GM23338 (cell line): ENCODE results near the gene DHRSX. TPM values are rescaled to one million over a fixed set of nuclear protein-coding genes. Genes with fewer than 3 reads are reported as not detected.

Experiments
- ATAC-seq: fragments of 200-7000 bp; cut with Tn5 transposase; 3 replicates; pipeline ENCODE4 v1.9.1; 2020
- DNase-seq: peaks from one replicate; pipeline ENCODE4 v3.0.0-alpha.2; 2015; ENCODE audit warnings: low spot score
- H2AFZ ChIP-seq: fragments of 200-600 bp; sonication (generic); 2 replicates; pipeline ENCODE4 v1.8.0; 2016; ENCODE audit warnings: antibody characterized with exemption, mild to moderate bottlenecking, moderate library complexity
- H3F3A ChIP-seq: fragments of 200-600 bp; sonication (generic); replicated peaks from 2 replicates; pipeline ENCODE4 v1.8.0; 2017; ENCODE audit warnings: antibody characterized with exemption, mixed run types, low read depth
- H3K27ac ChIP-seq: fragments of 200-600 bp; sonication (generic); 2 replicates; pipeline ENCODE4 v1.6.1; 2016; ENCODE audit warnings: low read depth
- H3K27me3 ChIP-seq: fragments of 200-600 bp; sonication (generic); 2 replicates; pipeline ENCODE4 v1.8.0; 2016; ENCODE audit warnings: mild to moderate bottlenecking, mixed run types, moderate library complexity; ENCODE audit not compliant: insufficient read depth
- H3K36me3 ChIP-seq: fragments of 200-600 bp; sonication (generic); 2 replicates; pipeline ENCODE4 v1.8.0; 2016; ENCODE audit warnings: mild to moderate bottlenecking; ENCODE audit not compliant: insufficient read depth
- H3K4me1 ChIP-seq: fragments of 200-600 bp; sonication (generic); 2 replicates; pipeline ENCODE4 v1.8.0; 2016; ENCODE audit warnings: mild to moderate bottlenecking, moderate library complexity; ENCODE audit not compliant: insufficient read depth
- H3K4me2 ChIP-seq: fragments of 200-600 bp; sonication (generic); 2 replicates; pipeline ENCODE4 v1.7.1; 2017; ENCODE audit warnings: mixed run types
- H3K4me3 ChIP-seq: fragments of 200-600 bp; sonication (generic); 2 replicates; pipeline ENCODE4 v1.6.1; 2016; ENCODE audit warnings: mixed run types
- H3K79me2 ChIP-seq: fragments of 200-600 bp; sonication (generic); replicated peaks from 2 replicates; pipeline ENCODE4 v1.8.0; 2017; ENCODE audit warnings: mild to moderate bottlenecking; ENCODE audit not compliant: insufficient read depth
- H3K9me2 ChIP-seq: fragments of 200-600 bp; sonication (generic); 2 replicates; pipeline ENCODE4 v1.8.0; 2017; ENCODE audit not compliant: insufficient read depth
- H4K20me1 ChIP-seq: fragments of 200-600 bp; sonication (generic); replicated peaks from 2 replicates; pipeline ENCODE4 v1.8.0; 2017; ENCODE audit warnings: mild to moderate bottlenecking; ENCODE audit not compliant: insufficient read depth
- H3K27ac Mint-ChIP-seq: 2 replicates; pipeline ENCODE4 v1.8.0; 2020; ENCODE audit warnings: inconsistent platforms, mild to moderate bottlenecking, moderate library complexity, mixed read lengths
- H3K27me3 Mint-ChIP-seq: 3 replicates; pipeline ENCODE4 v1.8.0; 2022; ENCODE audit warnings: low read depth, mild to moderate bottlenecking, moderate library complexity, mixed read lengths, inconsistent platforms; ENCODE audit not compliant: insufficient read depth, poor library complexity
- H3K36me3 Mint-ChIP-seq: 3 replicates; pipeline ENCODE4 v1.8.0; 2021; ENCODE audit warnings: low read depth, mild to moderate bottlenecking, inconsistent platforms, moderate library complexity, mixed read lengths
- H3K4me1 Mint-ChIP-seq: 3 replicates; pipeline ENCODE4 v1.8.0; 2020; ENCODE audit warnings: mild to moderate bottlenecking, inconsistent platforms, mixed read lengths
- H3K4me3 Mint-ChIP-seq: 3 replicates; pipeline ENCODE4 v1.8.0; 2021; ENCODE audit warnings: moderate library complexity, mild to moderate bottlenecking, inconsistent platforms, mixed read lengths
- H3K9me3 Mint-ChIP-seq: 3 replicates; pipeline ENCODE4 v1.8.0; 2020; ENCODE audit warnings: moderate library complexity, mild to moderate bottlenecking, inconsistent platforms, mixed read lengths
- EZH2 ChIP-seq: fragments of 200-600 bp; sonication (generic); IDR thresholded peaks from one replicate; pipeline ENCODE4 v1.8.0; 2017; ENCODE audit warnings: antibody characterized with exemption, mild to moderate bottlenecking, low read depth; ENCODE audit not compliant: unreplicated experiment
- EZH2phosphoT487 ChIP-seq: fragments of 200-600 bp; sonication (generic); IDR thresholded peaks from one replicate; pipeline ENCODE4 v1.8.1; 2018; ENCODE audit warnings: antibody characterized with exemption; ENCODE audit not compliant: unreplicated experiment
- JUNB ChIP-seq: IDR thresholded peaks from one replicate; pipeline ENCODE4 v1.6.1; 2016; ENCODE audit warnings: antibody characterized with exemption; ENCODE audit not compliant: unreplicated experiment
- STAT1 ChIP-seq: IDR thresholded peaks from one replicate; pipeline ENCODE4 v1.6.1; 2016; ENCODE audit warnings: antibody characterized with exemption; ENCODE audit not compliant: unreplicated experiment
- ZNF331 ChIP-seq: fragments of 250-450 bp; sonication (Bioruptor Pico); IDR thresholded peaks from 2 replicates; pipeline ENCODE4 v1.5.0; 2020; ENCODE audit warnings: low read depth, mild to moderate bottlenecking, moderate library complexity
- polyA plus RNA-seq: library from polyadenylated mRNA; unstranded; fragments of >200 nt; fragmentation: Nextera tagmentation; extraction: Ambion mirVana; gene quantifications from 2 replicates; pipeline ENCODE4 v1.2.1, GENCODE V29; 2016
- total RNA-seq: library from RNA; depleted of rRNA; stranded (reverse); fragments of >200 nt; shearing (Covaris generic); gene quantifications from 2 replicates; pipeline ENCODE4 v1.2.3, GENCODE V29; 2014
- TF ChIP-seq, protein P1 (sequence below): fragments of 250-450 bp; sonication (Bioruptor Pico); IDR thresholded peaks from 2 replicates; pipeline ENCODE4 v1.5.0; 2020; ENCODE audit warnings: mild to moderate bottlenecking, moderate library complexity
- TF ChIP-seq, protein P2 (sequence below): IDR thresholded peaks from 2 replicates; pipeline ENCODE4 v1.6.1; 2016; ENCODE audit warnings: antibody characterized with exemption
- TF ChIP-seq, protein P3 (sequence below): IDR thresholded peaks from one replicate; pipeline ENCODE4 v1.6.1; 2018; ENCODE audit warnings: antibody characterized with exemption; ENCODE audit not compliant: unreplicated experiment

DHRSX gene
- total and polyA plus RNA-seq, 2 experiments from 2014 or later: 33.9 to 43.0 TPM

DNA sequence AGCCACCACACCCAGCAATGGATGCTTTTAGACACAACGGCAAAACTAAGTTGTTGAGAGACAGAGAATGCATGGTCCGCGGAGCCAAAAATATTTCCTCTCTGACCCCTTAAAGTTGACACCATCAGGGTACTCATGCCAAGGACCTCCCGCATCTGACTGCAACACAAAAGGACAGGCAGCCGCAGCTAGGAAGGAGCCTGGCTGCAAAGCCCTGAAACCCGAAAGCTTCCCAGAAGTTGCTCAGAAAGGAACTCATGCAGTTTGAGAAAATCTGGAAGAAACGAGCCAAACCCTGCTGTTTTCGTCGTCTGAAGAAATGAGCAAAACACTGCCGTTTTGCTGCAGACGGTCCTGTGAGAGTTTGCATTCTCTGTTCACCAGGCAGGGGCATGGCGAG lies 16.5 kb downstream of the DHRSX start:
- Mint-ChIP-seq H3K27me3 (peaks cover 20% of the 10 kb centered on the region), H3K4me3 (peak overlapping the region; percentile 37; the same call in 2 of the 3 replicates), H3K27ac (peak overlapping the region; percentile 89), H3K9me3 (peaks cover 9% of the 10 kb centered on the region), H3K4me1 (peaks cover 33% of the 10 kb centered on the region), H3K36me3 (peaks cover 52% of the 10 kb centered on the region)
- H3K79me2 ChIP-seq: peaks cover 86% of the 10 kb centered on the region
- no peaks in the 10 kb centered on the region for H3K27me3 ChIP-seq
- H2AFZ ChIP-seq: no peak overlapping the region; the same call in 1 of the 2 replicates
- no peak for TF ChIP-seq EZH2phosphoT487
- TF ChIP-seq ZNF331 (CRISPR knock-in tag): no peak
- TF ChIP-seq STAT1: no peak
- TF ChIP-seq JUNB: no peak
- TF ChIP-seq, protein P1, sequence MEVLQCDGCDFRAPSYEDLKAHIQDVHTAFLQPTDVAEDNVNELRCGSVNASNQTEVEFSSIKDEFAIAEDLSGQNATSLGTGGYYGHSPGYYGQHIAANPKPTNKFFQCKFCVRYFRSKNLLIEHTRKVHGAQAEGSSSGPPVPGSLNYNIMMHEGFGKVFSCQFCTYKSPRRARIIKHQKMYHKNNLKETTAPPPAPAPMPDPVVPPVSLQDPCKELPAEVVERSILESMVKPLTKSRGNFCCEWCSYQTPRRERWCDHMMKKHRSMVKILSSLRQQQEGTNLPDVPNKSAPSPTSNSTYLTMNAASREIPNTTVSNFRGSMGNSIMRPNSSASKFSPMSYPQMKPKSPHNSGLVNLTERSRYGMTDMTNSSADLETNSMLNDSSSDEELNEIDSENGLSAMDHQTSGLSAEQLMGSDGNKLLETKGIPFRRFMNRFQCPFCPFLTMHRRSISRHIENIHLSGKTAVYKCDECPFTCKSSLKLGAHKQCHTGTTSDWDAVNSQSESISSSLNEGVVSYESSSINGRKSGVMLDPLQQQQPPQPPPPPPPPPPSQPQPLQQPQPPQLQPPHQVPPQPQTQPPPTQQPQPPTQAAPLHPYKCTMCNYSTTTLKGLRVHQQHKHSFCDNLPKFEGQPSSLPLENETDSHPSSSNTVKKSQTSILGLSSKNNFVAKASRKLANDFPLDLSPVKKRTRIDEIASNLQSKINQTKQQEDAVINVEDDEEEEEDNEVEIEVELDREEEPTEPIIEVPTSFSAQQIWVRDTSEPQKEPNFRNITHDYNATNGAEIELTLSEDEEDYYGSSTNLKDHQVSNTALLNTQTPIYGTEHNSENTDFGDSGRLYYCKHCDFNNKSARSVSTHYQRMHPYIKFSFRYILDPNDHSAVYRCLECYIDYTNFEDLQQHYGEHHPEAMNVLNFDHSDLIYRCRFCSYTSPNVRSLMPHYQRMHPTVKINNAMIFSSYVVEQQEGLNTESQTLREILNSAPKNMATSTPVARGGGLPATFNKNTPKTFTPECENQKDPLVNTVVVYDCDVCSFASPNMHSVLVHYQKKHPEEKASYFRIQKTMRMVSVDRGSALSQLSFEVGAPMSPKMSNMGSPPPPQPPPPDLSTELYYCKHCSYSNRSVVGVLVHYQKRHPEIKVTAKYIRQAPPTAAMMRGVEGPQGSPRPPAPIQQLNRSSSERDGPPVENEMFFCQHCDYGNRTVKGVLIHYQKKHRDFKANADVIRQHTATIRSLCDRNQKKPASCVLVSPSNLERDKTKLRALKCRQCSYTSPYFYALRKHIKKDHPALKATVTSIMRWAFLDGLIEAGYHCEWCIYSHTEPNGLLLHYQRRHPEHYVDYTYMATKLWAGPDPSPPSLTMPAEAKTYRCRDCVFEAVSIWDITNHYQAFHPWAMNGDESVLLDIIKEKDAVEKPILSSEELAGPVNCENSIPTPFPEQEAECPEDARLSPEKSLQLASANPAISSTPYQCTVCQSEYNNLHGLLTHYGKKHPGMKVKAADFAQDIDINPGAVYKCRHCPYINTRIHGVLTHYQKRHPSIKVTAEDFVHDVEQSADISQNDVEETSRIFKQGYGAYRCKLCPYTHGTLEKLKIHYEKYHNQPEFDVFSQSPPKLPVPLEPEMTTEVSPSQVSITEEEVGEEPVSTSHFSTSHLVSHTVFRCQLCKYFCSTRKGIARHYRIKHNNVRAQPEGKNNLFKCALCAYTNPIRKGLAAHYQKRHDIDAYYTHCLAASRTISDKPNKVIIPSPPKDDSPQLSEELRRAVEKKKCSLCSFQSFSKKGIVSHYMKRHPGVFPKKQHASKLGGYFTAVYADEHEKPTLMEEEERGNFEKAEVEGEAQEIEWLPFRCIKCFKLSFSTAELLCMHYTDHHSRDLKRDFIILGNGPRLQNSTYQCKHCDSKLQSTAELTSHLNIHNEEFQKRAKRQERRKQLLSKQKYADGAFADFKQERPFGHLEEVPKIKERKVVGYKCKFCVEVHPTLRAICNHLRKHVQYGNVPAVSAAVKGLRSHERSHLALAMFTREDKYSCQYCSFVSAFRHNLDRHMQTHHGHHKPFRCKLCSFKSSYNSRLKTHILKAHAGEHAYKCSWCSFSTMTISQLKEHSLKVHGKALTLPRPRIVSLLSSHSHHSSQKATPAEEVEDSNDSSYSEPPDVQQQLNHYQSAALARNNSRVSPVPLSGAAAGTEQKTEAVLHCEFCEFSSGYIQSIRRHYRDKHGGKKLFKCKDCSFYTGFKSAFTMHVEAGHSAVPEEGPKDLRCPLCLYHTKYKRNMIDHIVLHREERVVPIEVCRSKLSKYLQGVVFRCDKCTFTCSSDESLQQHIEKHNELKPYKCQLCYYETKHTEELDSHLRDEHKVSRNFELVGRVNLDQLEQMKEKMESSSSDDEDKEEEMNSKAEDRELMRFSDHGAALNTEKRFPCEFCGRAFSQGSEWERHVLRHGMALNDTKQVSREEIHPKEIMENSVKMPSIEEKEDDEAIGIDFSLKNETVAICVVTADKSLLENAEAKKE (CRISPR knock-in tag): no peak
- TF ChIP-seq, protein P2, sequence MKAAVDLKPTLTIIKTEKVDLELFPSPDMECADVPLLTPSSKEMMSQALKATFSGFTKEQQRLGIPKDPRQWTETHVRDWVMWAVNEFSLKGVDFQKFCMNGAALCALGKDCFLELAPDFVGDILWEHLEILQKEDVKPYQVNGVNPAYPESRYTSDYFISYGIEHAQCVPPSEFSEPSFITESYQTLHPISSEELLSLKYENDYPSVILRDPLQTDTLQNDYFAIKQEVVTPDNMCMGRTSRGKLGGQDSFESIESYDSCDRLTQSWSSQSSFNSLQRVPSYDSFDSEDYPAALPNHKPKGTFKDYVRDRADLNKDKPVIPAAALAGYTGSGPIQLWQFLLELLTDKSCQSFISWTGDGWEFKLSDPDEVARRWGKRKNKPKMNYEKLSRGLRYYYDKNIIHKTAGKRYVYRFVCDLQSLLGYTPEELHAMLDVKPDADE: no peak
- no peak for TF ChIP-seq EZH2
- TF ChIP-seq, protein P3, sequence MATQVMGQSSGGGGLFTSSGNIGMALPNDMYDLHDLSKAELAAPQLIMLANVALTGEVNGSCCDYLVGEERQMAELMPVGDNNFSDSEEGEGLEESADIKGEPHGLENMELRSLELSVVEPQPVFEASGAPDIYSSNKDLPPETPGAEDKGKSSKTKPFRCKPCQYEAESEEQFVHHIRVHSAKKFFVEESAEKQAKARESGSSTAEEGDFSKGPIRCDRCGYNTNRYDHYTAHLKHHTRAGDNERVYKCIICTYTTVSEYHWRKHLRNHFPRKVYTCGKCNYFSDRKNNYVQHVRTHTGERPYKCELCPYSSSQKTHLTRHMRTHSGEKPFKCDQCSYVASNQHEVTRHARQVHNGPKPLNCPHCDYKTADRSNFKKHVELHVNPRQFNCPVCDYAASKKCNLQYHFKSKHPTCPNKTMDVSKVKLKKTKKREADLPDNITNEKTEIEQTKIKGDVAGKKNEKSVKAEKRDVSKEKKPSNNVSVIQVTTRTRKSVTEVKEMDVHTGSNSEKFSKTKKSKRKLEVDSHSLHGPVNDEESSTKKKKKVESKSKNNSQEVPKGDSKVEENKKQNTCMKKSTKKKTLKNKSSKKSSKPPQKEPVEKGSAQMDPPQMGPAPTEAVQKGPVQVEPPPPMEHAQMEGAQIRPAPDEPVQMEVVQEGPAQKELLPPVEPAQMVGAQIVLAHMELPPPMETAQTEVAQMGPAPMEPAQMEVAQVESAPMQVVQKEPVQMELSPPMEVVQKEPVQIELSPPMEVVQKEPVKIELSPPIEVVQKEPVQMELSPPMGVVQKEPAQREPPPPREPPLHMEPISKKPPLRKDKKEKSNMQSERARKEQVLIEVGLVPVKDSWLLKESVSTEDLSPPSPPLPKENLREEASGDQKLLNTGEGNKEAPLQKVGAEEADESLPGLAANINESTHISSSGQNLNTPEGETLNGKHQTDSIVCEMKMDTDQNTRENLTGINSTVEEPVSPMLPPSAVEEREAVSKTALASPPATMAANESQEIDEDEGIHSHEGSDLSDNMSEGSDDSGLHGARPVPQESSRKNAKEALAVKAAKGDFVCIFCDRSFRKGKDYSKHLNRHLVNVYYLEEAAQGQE: no peak
- peak overlapping the region; percentile 26; the same call in 1 of the 2 replicates for H3K4me3 ChIP-seq
- no peaks in the 10 kb centered on the region; the same call in 1 of the 2 replicates for H3K9me2 ChIP-seq
- no peaks in the 10 kb centered on the region; the same call in 1 of the 2 replicates for H4K20me1 ChIP-seq
- peak overlapping the region; percentile 71 for H3K4me2 ChIP-seq
- DNase-seq: no peak
- ATAC-seq: peak; percentile 9; the same call in 1 of the 3 replicates
- H3K36me3 ChIP-seq: no peaks in the 10 kb centered on the region
- peaks cover 18% of the 10 kb centered on the region; the same call in 1 of the 2 replicates for H3F3A ChIP-seq
- H3K27ac ChIP-seq: peak overlapping the region; percentile 94
- H3K4me1 ChIP-seq: peaks cover 15% of the 10 kb centered on the region
